HFFc6 (cell line): ENCODE results near the gene GPANK1. TPM values are rescaled to one million over a fixed set of nuclear protein-coding genes. Genes with fewer than 3 reads are reported as not detected.

Experiments
- DNase-seq: peaks from one replicate; pipeline ENCODE4 v3.0.0-alpha.2; 2018
- H3K27ac Mint-ChIP-seq: 2 replicates; pipeline ENCODE4 v1.8.0; 2020; ENCODE audit warnings: mild to moderate bottlenecking, mixed read lengths
- H3K27me3 Mint-ChIP-seq: 2 replicates; pipeline ENCODE4 v1.8.0; 2021; ENCODE audit warnings: mild to moderate bottlenecking, moderate library complexity, mixed read lengths; ENCODE audit not compliant: insufficient read depth
- H3K36me3 Mint-ChIP-seq: 2 replicates; pipeline ENCODE4 v1.8.0; 2021; ENCODE audit warnings: low read depth, mixed read lengths
- H3K4me1 Mint-ChIP-seq: 2 replicates; pipeline ENCODE4 v1.8.0; 2020; ENCODE audit warnings: low read depth, mixed read lengths
- H3K4me3 Mint-ChIP-seq: 2 replicates; pipeline ENCODE4 v1.8.0; 2020; ENCODE audit warnings: mild to moderate bottlenecking, moderate library complexity, mixed read lengths
- H3K9me3 Mint-ChIP-seq: 2 replicates; pipeline ENCODE4 v1.8.0; 2020; ENCODE audit warnings: mild to moderate bottlenecking, mixed read lengths
- CTCF ChIP-seq: fragments of 200-600 bp; sonication (generic); IDR thresholded peaks from 2 replicates; pipeline ENCODE4 v1.5.0; 2021; ENCODE audit warnings: antibody characterized with exemption, mild to moderate bottlenecking
- total RNA-seq, 6 experiments: library from RNA; stranded (reverse); fragmentation: NEBNext Ultra II Directional; extraction: Animal tissue kit (Norgen Biotek cat#: 25700); gene quantifications; 2 replicates in 1 of 6; 3 replicates in 5 of 6; pipeline ENCODE4 v1.2.3, GENCODE V29; 2021

Gene GPANK1
- total RNA-seq, 6 experiments from 2014 or later, result 11.6 to 14.9 (median 13.0) TPM

GRCh38 chr6:31621320-31621939 is 43.4 kb downstream of the GPANK1 start:
- Mint-ChIP-seq H3K27ac (peak overlapping the region; percentile 94), H3K9me3 (no peaks in the 10 kb centered on the region), H3K4me3 (peak overlapping the region; percentile 97), H3K4me1 (peaks cover 21% of the 10 kb centered on the region), H3K27me3 (peaks cover 3% of the 10 kb centered on the region; the same call in 1 of the 2 replicates), H3K36me3 (peaks cover 42% of the 10 kb centered on the region)
- TF ChIP-seq CTCF, result no peak
- no peak for DNase-seq

GRCh38 chr6:31620586-31621319 is 44.0 kb downstream of the GPANK1 start, which contains the start of gene PRRC2A:
PRRC2A (plus strand) TSS chr6:31620715; CDS start chr6:31622790, 2,075 bp downstream.
- TF ChIP-seq CTCF, result no peak
- H3K27me3 Mint-ChIP-seq, result peaks cover 4% of the 10 kb centered on the region
- no peaks in the 10 kb centered on the region for H3K9me3 Mint-ChIP-seq
- no peak for DNase-seq
- peaks cover 21% of the 10 kb centered on the region for H3K4me1 Mint-ChIP-seq
- peaks cover 35% of the 10 kb centered on the region for H3K36me3 Mint-ChIP-seq
- peak within 1 kb of the TSS; percentile 97 for H3K4me3 Mint-ChIP-seq
- H3K27ac Mint-ChIP-seq, result peak within 1 kb of the TSS; percentile 100

GRCh38 chr6:31619805-31620585 is 44.8 kb downstream of the GPANK1 start:
- Mint-ChIP-seq H3K27me3 (peaks cover 4% of the 10 kb centered on the region), H3K36me3 (peaks cover 31% of the 10 kb centered on the region)

GRCh38 chr6:31617010-31617409 is 47.8 kb downstream of the GPANK1 start:
- Mint-ChIP-seq H3K27me3 (peaks cover 6% of the 10 kb centered on the region), H3K36me3 (peaks cover 11% of the 10 kb centered on the region), H3K4me1 (peaks cover 11% of the 10 kb centered on the region), H3K27ac (no peak overlapping the region), H3K9me3 (no peaks in the 10 kb centered on the region), H3K4me3 (no peak overlapping the region)
- DNase-seq, result no peak
- no peak for TF ChIP-seq CTCF

More at GRCh38 chr6:31619805-31620585, 44.8 kb downstream of the GPANK1 start:
- Mint-ChIP-seq H3K4me1 (peaks cover 21% of the 10 kb centered on the region), H3K4me3 (peak overlapping the region; percentile 97), H3K27ac (peak overlapping the region; percentile 100), H3K9me3 (no peaks in the 10 kb centered on the region)
- DNase-seq, result peak; percentile 98
- TF ChIP-seq CTCF, result no peak

GRCh38 chr6:31615748-31616147 is 49.0 kb downstream of the GPANK1 start:
- Mint-ChIP-seq H3K36me3 (no peaks in the 10 kb centered on the region), H3K27me3 (peaks cover 5% of the 10 kb centered on the region), H3K9me3 (no peaks in the 10 kb centered on the region), H3K27ac (no peak overlapping the region), H3K4me3 (no peak overlapping the region), H3K4me1 (peaks cover 6% of the 10 kb centered on the region; the same call in 1 of the 2 replicates)
- no peak for DNase-seq
- TF ChIP-seq CTCF, result no peak
